ENCODE data around the gene UMOD.

Gene UMOD

GRCh38 chr16:20333120-20333519 is 19.4 kb downstream of the UMOD start:
- no peak overlapping the region for H3K4me3 ChIP-seq (replicated peaks; ENCODE audit: low read depth, low read length)
- DNase-seq (ENCODE audit: low read depth), result no peak
- TF ChIP-seq CTCF (IDR thresholded peaks at IDR 0.05; ENCODE audit: low read length, missing control alignments), result no peak

GRCh38 chr16:20332411-20332810 is 20.1 kb downstream of the UMOD start:
- no peak for TF ChIP-seq CTCF (IDR thresholded peaks at IDR 0.05; ENCODE audit: low read length, missing control alignments)
- H3K4me3 ChIP-seq (replicated peaks; ENCODE audit: low read depth, low read length), result no peak overlapping the region
- DNase-seq (ENCODE audit: low read depth), result no peak

DNA sequence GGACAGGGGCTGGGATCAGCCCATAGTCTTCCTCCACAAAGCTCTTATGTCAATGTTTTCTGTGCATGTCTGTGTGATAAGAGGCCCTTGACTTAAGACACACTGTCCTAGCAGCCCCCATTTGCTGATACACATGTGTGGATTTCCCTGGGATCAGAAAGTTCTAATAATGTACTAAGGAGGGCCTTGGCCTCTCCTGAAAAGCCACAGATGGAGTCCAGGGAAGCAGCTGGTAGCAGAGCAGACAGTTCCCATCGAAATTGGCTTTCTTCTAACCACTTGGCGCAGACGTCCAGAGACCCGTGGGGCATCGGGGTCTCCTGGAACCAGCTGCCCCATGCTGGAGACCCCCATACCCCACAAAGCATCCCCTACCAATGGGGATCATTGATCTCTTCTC is 20.9 kb downstream of the UMOD start:
- no peak overlapping the region for H3K4me3 ChIP-seq (replicated peaks; ENCODE audit: low read depth, low read length)
- no peak for DNase-seq (ENCODE audit: low read depth)
- TF ChIP-seq CTCF (IDR thresholded peaks at IDR 0.05; ENCODE audit: low read length, missing control alignments), result no peak

DNA sequence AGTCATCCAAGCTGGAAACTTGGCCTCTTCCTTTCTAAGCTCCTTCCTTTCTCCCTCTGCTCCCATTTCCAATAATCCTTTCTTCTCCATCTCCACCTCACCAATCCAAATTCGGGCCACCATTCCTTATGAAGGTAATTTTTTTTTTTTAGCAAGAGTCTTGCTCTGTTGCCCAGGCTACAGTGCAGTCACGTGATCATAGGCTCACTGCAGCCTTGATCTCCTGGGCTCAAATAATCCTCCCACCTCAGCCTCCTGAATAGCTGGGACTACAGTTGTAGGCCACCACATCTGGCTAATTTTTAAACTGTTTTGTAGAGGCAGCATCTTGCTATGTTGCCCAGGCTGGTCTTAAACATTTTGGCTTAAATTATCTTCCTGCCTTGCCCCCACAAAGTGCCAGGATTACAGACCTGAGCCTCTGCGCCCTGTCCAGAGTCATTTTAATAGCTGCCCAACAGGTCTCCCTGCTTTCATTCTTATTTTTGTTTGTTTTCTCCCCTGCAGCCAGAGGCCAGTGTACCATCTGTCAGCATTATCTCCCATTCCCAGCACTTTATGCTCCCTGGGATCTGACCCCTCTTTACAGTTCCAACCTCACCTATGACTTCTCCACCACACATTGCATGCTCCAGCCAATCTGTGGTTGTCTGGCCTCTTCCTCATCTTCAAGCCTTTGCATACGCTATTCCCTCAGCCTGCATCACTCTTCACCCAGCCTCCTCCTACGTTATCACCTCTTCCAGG is 22.9 kb downstream of the UMOD start:
- TF ChIP-seq CTCF (IDR thresholded peaks at IDR 0.05; ENCODE audit: low read length, missing control alignments), result no peak
- no peak overlapping the region for H3K4me3 ChIP-seq (replicated peaks; ENCODE audit: low read depth, low read length)
- no peak for DNase-seq (ENCODE audit: low read depth)

GRCh38 chr16:20327444-20328041 is 25.0 kb downstream of the UMOD start, which contains the start of gene GP2:
Gene GP2 (minus strand): TSS chr16:20327513. CDS start chr16:20326431, 1,082 bp downstream.
- no peak for TF ChIP-seq CTCF (IDR thresholded peaks at IDR 0.05; ENCODE audit: low read length, missing control alignments)
- no peak for DNase-seq (ENCODE audit: low read depth)
- H3K4me3 ChIP-seq (replicated peaks; ENCODE audit: low read depth, low read length), result no peak within 1 kb of the TSS

- no peak for TF ChIP-seq CTCF (IDR thresholded peaks at IDR 0.05; ENCODE audit: low read length, missing control alignments)
- no peak for DNase-seq (ENCODE audit: low read depth)
- no peak overlapping the region for H3K4me3 ChIP-seq (replicated peaks; ENCODE audit: low read depth, low read length)
Measured at GRCh38 chr16:20326321-20326720, 26.2 kb downstream of the UMOD start.
